ENCODE measurements around the gene PUM1.

PUM1 gene

DNA sequence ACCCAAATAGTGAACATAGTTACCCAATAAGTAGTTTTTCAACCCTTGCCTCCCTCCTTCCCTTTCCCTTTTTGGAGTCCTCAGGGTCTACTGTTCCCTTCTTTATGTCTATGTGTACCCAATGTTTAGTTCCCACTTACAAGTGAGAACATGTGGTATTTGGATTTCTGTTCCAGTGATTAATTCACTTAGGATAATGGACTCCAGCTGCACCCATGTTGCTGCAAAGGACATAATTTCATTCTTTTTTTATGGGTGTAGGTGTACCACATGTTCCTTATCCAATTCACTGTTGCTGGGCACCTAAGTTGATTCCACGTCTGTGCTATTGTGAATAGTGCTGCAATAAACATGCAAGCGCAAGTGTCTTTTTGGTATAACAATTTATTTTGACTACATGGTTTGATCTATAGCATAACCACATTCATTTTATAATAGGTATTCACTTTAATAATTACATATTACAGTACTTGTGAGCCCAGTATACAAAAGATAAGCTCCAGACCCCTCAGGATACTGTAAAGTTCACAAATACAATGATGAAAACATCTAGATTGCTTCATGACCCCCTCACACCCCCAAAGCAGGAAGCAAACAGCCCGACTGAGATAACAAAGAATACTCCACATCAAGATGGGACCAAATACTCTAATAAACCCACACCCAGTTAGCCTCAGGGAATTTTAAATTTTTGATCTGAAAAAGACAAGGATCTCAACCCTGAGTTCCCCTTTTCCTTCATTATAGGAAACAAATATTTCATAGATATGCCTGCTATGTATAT is 45.3 kb downstream of the PUM1 start:
- no peak for DNase-seq

DNA sequence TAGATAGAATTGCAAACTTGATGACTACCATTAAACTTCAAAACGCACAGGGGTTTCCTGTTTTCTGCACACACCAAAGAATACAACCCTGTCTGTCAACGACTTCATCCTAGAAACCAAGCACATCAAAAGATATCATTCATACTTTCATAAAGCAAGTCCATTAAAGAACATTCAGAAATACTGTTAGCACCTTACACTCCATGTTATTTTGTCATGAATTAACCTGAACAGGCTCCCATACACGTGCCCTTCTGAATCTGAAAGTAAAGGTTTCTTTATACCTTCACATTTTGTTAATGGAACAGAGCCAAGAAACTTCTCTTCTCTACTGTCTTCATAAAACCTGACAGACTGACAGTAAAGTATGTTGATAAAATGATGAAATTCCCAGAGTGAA is 46.1 kb downstream of the PUM1 start:
- no peak for DNase-seq

DNA sequence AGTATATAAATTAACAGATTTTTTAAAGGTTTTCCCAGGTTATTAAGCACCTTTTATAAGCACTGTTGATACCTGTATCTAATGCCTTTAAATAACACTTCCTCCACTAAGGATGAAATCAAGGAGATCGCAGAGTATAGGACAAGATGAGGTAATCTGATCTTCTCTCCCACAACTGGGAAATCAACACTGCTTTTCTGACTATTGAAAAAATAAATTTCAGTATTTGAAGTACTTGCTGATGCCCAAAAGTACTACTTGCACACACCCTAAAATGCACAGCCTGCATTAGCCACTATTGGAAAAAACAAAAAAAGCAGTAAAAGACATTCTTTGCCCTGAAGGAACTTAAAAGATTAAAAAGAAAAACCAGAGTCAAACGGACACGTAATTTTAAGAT is 48.6 kb downstream of the PUM1 start:
- DNase-seq = no peak

- no peak for DNase-seq
Observed at GRCh38 chr1:31013187-31013864, 52.2 kb downstream of the PUM1 start.

GRCh38 chr1:31012210-31012924 is 53.1 kb downstream of the PUM1 start:
- no peak for DNase-seq

DNA sequence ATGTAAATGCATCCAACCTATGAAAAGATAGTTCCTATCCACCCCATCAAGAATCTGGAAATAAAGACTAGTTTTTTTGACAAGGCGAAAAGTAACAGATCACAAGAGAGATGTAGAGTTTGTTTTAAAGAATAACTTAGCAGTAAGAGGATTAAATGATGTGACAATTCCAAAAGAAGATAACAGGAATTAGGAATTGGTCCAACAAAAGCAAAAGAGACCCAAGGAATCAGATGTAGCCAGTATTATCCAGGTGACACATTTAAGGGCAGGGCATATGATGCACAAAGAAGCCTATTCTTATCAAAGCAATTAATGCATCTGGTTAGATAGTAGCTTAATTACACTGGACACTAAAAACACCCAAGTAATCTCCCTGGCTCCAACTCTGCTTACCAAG is 53.8 kb downstream of the PUM1 start:
- no peak for DNase-seq

DNA sequence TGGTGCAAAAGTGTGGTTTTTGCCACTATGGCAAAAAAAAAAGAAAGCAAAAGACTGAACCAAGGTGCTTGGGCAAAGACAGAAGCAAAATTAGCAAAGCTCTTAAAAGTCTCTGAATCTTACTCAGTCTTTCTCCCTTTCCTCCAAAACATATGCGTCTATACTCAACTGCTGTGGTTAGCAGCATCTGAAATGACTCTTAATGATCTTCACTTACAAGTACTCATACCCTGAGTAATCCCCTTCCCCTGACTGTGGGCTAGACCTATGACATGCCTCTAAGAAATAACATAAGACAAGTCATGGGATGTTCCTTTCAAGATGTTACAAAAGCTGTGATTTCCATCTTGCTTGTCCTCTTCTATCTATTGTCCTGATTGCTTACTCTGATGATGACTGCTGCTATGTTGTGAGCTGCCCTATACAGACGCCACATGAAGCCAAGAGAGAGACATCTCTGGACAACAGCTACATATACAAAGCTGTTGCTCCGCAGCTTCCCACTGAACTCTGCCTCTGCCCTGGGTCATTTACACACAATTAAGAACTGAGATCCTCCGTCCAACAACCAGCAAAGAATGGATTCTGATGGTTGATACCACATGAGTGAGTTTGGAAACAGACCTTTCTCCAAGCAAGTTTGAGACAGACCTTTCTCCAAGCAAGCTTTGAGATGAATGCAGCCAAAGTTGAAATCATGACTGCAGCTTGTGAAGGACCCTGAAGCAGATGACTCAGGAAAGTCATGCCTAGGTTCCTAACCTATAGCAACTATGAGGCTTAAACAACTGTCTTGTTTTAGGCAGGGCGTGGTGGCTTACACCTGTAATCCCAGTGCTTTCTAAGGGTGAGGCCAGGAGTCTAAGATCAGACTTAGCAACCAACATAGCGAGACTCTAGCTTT is 55.2 kb downstream of the PUM1 start:
- DNase-seq = peak; percentile 23

DNA sequence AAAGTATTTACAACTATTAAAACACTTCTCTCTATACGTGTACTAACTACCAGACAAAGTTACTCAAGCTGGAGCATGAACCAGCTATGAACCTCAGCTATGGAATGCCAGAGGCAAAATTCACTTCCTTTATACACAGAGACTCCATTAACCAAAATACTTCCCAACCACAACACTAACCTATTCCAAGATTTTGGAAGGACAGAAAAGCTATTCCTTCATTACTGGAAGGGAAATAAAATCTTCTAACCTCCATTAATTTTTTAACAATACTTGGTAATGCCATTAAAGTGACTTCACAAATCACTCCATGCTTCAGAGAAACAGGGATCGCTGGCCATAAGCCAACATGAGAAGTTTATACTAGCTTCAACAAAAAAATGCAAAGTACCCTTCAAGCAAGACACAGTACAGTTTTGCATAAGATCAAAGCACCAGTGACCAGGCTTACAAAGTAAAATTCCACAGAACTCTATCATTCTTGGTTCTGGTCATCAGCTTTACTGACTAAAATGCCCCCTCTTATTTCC is 58.0 kb downstream of the PUM1 start:
- DNase-seq = no peak

- DNase-seq = no peak
Observed at GRCh38 chr1:31006747-31007146, 58.8 kb downstream of the PUM1 start.

- DNase-seq = no peak
Observed at GRCh38 chr1:31005617-31006166, 59.8 kb downstream of the PUM1 start.

DNA sequence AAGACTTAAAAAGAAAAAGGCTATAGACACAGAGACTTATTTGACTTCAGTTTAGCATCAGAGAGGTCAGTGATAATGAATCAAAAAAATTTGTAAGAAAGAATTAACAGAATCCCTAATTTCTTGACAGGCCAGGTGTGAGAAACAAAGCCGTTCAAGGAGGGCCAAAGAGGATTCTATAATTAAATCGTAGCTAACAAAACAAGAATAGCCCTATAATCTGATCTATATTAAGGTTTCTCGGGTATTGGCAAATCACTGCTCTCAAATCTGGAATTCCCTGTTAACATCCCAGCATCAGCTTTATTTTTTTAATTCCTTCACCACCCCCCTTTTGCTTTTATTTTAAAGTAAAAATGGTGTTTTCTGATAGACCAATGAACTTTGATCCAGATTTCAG is 60.3 kb downstream of the PUM1 start:
- no peak for DNase-seq

DNA sequence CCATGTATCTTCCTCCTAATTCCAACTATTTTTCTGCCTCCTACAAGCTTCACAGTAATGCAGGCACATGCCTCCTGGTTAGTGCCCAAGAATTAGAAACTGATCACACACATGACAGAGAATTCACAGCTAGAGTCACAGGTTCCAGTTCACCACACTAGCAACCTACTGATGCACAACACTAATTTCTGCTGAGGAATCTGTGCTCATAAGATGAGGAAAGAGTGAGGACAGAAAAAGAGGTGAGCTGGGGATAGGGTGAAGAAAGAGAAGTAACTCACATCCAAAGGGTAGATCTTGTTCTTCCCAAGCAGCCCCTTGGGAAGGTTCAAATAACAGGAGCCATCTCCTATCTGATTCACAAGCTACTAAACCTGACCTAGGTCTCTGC is 61.3 kb downstream of the PUM1 start:
- no peak for DNase-seq

DNA sequence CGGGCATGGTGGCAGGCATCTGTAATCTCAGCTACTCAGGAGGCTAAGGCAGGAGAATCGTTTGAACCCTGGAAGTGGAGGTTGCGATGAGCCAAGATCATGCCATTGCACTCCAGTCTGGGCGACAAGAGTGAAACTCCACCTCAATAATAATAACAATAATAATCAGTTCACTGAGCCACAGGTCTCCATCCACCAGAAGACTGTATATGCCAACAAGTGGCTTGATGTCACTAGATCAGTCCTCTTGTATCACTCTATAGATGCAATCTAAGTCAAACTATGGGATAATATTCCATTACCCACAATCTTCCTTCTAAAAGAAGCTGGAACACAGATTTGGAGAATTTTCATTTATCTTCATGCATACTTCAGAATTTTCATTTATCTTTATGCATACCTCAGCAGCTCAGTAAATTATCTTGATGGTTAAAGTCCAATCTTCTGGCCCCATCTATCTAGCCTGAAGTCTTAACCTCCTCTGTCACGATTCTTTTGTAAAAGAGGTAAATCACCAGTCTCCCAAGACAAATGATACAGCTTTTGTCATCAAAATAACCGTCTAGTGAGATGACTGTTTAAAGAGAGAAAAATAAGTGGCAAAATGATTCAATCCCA is 61.8 kb downstream of the PUM1 start:
- DNase-seq = no peak

GRCh38 chr1:31000301-31000700 is 65.2 kb downstream of the PUM1 start:
- no peak for DNase-seq

GRCh38 chr1:30998887-30999286 is 66.6 kb downstream of the PUM1 start:
- no peak for DNase-seq

GRCh38 chr1:30998171-30998570 is 67.3 kb downstream of the PUM1 start:
- no peak for DNase-seq

DNA sequence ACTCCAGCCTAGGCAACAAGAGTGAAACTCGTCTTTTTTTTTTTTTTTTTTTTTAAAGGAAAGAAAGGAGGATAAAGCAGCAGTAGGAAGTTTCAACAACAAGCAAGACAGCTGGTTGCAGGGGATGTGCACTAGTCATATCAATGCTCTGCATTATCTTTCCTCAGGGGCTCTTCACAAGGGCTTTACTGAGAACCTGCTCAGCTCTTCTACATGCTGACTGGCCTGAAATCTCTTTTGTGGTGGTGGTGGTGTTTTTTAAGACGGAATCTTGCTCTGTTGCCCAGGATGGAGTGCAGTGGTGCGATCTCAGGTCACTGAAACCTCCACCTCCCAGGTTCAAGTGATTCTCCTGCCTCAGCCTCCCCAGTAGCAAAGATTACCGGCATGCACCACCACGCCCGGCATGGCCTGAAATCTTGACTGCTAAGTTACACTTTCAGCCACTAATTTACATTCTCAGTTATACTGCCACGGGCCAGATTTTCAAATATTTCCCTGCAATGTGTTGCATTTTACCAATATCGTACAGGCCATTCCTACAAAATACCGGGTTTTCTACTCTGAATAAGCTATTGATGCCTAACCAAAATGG is 68.0 kb downstream of the PUM1 start:
- DNase-seq = no peak

- DNase-seq = no peak
Observed at GRCh38 chr1:30995990-30996612, 69.4 kb downstream of the PUM1 start.

DNA sequence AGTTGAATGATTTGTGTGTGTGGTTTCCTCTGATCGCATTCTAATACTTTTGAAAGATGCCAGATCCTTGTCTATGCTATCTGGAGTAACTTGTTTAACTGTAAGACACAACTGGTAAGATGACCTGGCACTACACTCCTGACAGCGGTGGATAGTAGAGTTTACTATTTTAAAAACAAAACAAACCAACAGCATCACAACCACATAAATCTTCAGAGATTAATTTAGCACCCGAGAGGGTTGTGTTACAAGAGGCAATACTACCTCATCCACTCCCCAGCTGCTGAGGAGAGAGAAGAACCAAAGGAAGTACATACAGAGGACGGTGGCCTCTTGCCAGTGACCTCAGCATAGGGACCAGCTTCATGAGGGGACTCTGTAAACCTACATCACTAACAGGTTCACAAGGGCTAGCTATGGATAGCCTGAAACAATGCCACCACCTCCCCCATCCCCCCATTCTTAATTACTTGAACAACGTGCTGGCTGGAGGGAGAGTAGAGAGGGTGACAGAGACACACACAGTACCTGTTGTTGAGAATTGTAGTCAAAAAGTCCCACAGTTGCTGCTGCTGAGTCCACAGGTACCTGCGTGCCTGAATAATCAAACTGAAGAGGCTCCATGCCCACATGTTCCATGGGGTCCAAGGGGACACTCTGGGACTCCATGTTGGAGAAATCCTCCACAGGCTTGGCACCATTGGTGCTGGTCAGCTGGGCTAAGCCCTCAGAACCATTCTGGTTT is 73.5 kb downstream of the PUM1 start:
- DNase-seq = no peak

DNA sequence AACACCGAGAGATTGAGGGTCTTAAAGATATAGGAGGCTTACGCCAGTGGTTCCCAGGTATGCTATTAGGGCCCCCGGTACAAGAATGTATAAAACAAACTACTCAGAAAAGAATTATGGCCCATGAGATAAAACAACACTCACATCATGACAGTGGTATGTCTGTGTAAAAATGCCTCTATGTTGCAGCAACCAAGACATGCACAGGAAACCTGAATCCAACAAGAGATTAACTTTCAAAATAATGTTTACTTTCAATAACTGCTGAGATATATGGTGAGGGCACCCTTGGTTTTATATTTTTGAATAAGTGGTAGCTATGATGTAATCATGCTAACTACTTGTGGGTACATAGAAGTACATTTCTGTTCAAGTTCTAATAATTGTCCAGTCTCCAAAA is 74.9 kb downstream of the PUM1 start:
- no peak for DNase-seq
